ENCODE measurements around the gene ITLN2. TPM values are rescaled to one million over a fixed set of nuclear protein-coding genes. Genes with fewer than 3 reads are reported as not detected.

ITLN2 gene
- total and polyA plus RNA-seq, 10 of the 15 experiments (the other 5 are each of a cell fraction or from before 2014, with no cell fraction given) = not detected

- TF ChIP-seq USF1 (IDR thresholded peaks at IDR 0.05; ENCODE audit: borderline replicate concordance, extremely low read length, insufficient read depth, low read depth, low read length) (no peak), ATF7 (IDR thresholded peaks at IDR 0.05; ENCODE audit: low read depth) (peak; percentile 60), RCOR1 (conservative IDR thresholded peaks at IDR 0.05; ENCODE audit: low read depth, low read length) (0 out of 2 replicates have a peak, but pooled peaks have one; percentile 33), IRF5 (IDR thresholded peaks at IDR 0.05; ENCODE audit: borderline replicate concordance) (no peak), IRF4 (IDR thresholded peaks at IDR 0.05; ENCODE audit: low read depth, low read length) (no peak), PBX3 (IDR thresholded peaks at IDR 0.05; ENCODE audit: insufficient replicate concordance, low read depth, low read length) (peak; percentile 71), TBL1XR1 (IDR thresholded peaks at IDR 0.05; ENCODE audit: low read depth, low read length) (peak; percentile 45; the same call in 1 of the 2 replicates), NR2C1 (IDR thresholded peaks at IDR 0.05) (no peak), MLLT1 (IDR thresholded peaks at IDR 0.05) (peak; percentile 58; the same call in 1 of the 2 replicates), MEF2B (IDR thresholded peaks at IDR 0.05; ENCODE audit: partially characterized antibody, poor library complexity, severe bottlenecking) (peak; percentile 90), CBX5 (IDR thresholded peaks at IDR 0.05; ENCODE audit: low read depth) (no peak), RAD21 (IDR thresholded peaks at IDR 0.05; ENCODE audit: insufficient read depth, low read depth, low read length) (no peak), NBN (IDR thresholded peaks at IDR 0.05) (peak; percentile 77), SMAD1 (IDR thresholded peaks at IDR 0.05; ENCODE audit: low read depth, partially characterized antibody) (no peak), STAT3 (IDR thresholded peaks at IDR 0.05; ENCODE audit: low read depth, low read length) (no peak), ZNF217 (IDR thresholded peaks at IDR 0.05) (no peak), IKZF1 (conservative IDR thresholded peaks at IDR 0.05) (peak; percentile 91), IKZF2 (IDR thresholded peaks at IDR 0.05) (peak; percentile 96), RELB (IDR thresholded peaks at IDR 0.05; ENCODE audit: low read depth) (peak; percentile 94; the same call in 1 of the 2 replicates), ZNF24 (IDR thresholded peaks at IDR 0.05) (no peak), RUNX3 (IDR thresholded peaks at IDR 0.05; ENCODE audit: low read length) (peak; percentile 89)
Measured at GRCh38 chr1:160971618-160972056, 17.0 kb upstream of the ITLN2 start (continued).
